Gastrocnemius medialis (tissue), 4 donors: ENCODE results near the gene LIPA.

Experiments
- CTCF ChIP-seq, 5 experiments: fragments of 450-650 bp in 3 of 5; fragments of 200-600 bp in 2 of 5; sonication (generic) in 2 of 5; IDR thresholded peaks in 4 of 5; conservative IDR thresholded peaks in 1 of 5; 1 replicate in 4 of 5; 2 replicates in 1 of 5; pipeline ENCODE4 v1.5.1; 2016 to 2019; ENCODE audit warnings: antibody characterized with exemption in 5 of 5, mild to moderate bottlenecking in 3 of 5, moderate library complexity in 3 of 5
- POLR2A ChIP-seq, 2 donors: fragments of 450-650 bp; IDR thresholded peaks; one replicate each; pipeline ENCODE4 v1.6.1; 2017; ENCODE audit warnings: antibody characterized with exemption in 2 of 2, mild to moderate bottlenecking in 2 of 2, moderate library complexity in 2 of 2

- TF ChIP-seq CTCF (IDR thresholded peaks at IDR 0.05 in 4 of 5, conservative IDR thresholded peaks at IDR 0.05 in 1 of 5) (no peak), POLR2A (IDR thresholded peaks at IDR 0.05) (no peak)
Observed at GRCh38 chr10:89273680-89274079, 22.1 kb upstream of the LIPA start.
